GM21825 (cell line): Measurements from ENCODE around the gene FOXN1.
"Not testable (repeated sequence)": the region's sequence is repeated elsewhere in the genome, so short reads cannot be mapped to it uniquely, and the experiment has no call there.

ENCODE experiments used
- ATAC-seq: cut with Tn5 transposase; IDR thresholded peaks from one replicate; pipeline ENCODE4 v1.9.1; 2021; ENCODE audit warnings: mild to moderate bottlenecking, moderate library complexity; ENCODE audit not compliant: unreplicated experiment

The FOXN1 gene

DNA sequence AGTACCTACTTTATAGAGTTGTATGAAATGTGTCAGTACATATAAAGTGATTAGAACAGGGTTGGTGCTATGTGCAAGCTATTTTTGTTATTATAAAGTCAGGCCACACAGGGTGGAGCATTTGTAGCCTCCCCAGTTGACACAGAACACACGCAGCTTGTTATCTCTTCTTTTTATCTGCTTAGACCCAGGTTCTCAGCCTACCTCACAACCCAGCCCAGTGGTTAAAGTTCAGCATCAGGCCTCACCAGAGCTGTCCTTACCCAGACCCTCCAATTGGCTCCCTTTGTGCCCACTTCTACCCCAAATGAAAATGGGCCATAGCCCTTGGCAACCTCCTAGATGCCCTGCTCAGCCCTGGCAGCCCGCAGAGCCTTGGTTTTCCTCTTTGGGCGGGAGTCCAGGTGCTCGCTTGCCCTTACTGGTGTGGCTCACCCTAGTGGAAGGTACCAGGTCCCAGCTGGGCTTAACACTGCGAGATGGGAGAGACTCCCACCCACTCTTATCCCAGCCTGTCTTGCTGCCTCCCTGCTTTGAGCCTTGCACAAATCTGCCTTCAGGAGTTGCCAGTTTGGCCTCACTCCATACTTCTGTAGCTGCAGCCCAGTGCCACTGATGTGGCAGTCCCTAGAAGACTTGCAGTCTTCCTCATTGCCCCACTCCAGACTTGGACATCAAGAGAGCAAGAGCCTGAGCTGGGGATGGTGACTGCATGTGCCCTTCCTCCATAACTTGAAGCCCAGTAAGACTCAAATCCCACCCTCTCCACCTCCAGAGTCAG, 66.3 kb downstream of the FOXN1 start:
- ATAC-seq, result no peak

GRCh38 chr17:28573040-28573380, 66.9 kb downstream of the FOXN1 start:
- ATAC-seq, result no peak

GRCh38 chr17:28573521-28573920, 67.4 kb downstream of the FOXN1 start:
- no peak for ATAC-seq

GRCh38 chr17:28573966-28574480, 67.9 kb downstream of the FOXN1 start:
- no peak for ATAC-seq

- ATAC-seq, result no peak
Measured at GRCh38 chr17:28574526-28574925, 68.4 kb downstream of the FOXN1 start.

DNA sequence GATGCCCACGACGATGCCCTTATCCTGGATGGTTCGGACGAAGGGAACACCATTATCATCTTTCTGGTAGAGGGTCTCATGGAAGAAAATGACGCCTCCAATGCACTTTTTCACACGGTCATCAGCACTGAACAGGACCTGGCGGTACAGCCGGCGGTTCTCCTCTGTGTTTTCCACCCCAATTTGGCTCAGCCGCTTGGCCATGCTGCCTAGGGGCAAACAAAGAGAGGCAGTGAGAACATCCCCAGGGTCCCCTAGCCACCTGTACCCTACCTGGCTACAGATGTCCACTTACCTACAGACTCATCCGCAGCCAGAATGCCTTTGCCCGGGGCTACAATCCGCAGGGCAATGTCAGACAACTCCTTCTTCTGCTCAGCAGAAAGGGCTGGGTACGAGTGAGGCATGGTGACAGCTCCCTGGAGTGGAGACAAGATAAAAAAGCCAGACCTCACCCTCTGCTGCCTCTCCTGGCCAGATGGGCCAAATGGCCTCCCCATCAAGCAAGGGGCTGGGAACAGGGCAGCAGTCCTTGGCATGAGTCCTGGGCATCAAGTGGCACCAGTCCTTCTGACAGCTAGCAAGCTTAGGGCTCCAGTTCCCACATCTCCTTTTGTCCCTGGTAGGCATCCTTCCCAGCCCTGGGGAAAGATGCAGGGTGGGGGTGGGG, 69.1 kb downstream of the FOXN1 start:
- ATAC-seq, result no peak

DNA sequence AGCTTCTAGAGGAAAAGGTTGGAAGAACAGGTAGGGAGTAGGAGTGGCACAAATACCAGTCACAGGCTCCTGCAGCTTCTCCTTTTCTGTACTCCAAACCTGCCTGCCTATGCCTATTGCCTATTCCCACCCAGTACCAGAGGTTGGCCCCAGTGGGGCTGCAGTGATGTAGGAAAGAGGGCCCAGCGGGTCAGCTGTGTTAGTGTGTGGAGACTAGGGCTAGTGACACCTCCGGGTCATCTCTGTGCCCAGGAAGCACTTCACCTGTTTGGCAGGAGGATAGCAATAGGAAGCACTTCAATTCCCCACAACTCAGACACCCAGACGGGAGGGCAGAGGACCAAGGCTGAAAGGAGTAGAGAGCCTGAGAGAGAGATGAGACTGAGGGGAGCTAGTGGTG, 69.9 kb downstream of the FOXN1 start:
- ATAC-seq, result not testable (repeated sequence)

DNA sequence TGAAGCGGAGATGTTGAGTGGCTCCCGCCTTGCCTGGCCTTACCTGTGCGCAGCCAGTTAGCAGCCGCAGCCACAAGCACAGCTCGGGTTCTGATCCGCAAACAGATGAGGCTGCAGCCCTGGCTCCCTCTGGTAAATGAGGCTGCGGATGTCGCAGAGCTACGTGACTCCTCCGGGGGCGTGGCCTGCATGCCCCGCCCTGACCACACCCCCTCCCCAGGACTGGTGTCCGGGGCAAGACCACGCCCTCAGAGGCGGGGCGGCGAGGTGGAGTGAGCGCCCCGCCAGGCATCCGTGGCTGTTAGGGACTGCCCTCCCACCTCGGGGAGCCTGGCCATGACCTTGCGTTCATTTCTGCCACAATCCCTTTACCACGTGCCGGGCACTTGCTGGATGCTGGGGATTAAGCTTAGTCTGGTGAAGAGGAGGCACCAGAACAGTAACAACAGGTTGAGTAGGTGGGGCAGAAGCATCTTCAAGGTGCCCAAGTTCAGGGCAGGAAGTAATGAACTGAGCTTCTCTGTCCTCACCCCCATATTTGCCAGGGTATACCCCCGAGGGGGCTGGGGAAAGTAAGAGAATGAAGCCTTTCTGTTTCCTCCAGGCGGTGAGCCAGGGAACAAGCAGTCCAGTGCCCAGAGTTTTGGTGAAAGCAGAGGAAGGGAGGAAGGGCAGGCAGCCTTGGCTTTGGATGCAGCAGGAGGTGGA, 70.8 kb downstream of the FOXN1 start, which contains the start of gene ALDOC:
TSS of gene ALDOC (minus strand) at position 138 of the 708 bp plus-strand sequence. CDS start 1,363 bp downstream, outside the sequence.
- ATAC-seq, result peak; percentile 77

DNA sequence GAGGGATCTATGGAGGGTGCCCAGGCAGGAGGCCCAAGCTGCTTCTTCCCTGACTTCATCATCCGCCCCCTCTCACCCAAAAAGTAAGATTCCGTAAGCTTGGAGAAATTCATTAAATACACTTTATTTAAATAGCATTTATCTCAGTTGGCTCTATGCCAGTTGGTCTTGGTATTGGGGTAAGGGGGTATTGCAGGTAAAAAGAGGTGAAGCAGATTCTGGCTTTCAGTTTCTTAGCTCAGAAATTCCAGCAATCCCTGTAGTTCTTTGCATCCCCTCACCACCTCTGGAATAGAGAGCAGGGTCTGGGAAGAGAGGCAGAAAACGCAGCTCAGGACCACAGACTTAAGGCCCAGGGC, 71.3 kb downstream of the FOXN1 start:
- no peak for ATAC-seq

DNA sequence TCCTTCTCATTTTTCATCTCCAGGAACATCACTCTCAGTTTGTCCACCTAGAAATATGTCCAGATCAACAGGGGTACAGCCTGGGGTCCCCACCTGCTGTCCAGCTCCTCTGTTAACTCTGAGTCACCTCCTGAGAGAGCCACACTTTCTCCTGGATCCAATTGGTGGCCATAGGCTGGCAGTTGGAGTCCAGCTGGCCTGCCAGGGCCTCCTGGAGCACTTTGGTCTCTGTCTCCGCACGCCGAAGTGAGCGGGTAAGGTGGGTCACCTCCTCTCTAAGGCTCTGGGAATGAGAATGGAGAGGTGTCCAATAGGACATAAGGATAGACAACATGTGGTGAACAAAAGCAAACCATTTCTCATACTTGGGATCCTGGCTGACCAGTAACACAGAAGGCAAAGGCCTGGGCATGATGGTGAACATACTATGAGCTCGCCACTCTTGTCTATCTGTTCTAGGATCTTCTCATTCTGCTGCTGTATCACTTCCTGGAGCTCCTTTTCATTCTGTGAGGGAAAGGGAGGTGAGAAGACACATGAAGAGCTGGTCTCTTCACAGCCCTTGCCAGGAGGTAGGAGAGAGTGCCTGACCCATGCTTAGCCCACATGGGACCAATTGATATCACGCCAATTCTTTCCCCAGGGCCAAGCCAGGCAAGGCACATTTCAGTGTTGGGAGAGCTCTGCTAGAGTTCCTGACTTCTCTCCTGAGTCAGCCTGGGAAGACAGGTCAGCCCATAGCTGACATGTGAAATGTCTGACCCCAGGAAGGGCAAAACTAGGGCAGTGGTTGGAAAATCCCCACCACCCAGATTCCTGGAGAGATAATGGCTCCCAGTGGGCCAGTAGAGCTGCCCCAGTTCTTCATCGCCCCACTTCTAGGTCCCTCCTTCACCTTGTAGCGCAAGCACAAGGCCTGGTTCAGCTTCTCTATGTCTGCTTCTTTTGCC, 72.4 kb downstream of the FOXN1 start:
- no peak for ATAC-seq

- ATAC-seq, result no peak
Measured at GRCh38 chr17:28579526-28579925, 73.4 kb downstream of the FOXN1 start.

DNA sequence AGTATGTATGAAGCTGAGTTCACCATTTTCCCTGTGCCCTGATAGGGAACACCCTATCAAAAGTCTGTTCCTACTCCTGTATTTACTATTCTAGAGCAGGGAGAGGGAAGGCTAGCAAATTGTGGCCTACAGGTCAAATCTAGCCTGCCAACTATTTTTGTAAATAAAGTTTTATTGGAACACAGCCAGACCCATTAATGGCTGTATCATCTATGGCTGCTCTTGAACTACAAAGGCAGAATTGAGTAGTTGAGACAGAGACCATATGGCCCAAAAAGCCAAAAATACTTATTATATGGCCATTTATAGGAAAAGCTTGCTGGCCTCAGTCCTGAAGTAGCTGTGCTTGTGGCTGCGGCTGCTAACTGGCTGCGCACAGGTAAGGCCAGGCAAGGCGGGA, 74.8 kb downstream of the FOXN1 start:
- ATAC-seq, result no peak

DNA sequence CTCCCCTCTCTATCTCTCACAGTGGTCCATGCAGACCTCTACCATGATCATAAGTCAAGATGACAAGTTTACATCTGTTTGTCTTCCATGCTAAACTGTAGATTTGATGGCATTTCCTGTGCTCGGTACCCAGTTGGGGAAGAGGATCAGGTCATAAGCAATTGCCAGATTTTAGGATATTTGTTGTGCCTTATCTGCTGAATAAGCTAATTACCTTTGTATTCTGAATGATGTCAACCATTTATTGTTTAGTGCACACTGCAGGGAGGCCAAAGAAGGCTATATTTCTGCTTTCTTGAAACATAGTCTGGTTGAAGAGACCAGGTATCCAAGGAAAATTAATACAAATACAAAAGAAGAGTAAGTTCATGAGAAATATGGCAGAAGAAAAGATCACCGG, 76.4 kb downstream of the FOXN1 start:
- no peak for ATAC-seq

- no peak for ATAC-seq
Measured at GRCh38 chr17:28584434-28584833, 78.3 kb downstream of the FOXN1 start.

- ATAC-seq, result no peak
Measured at GRCh38 chr17:28585851-28586250, 79.7 kb downstream of the FOXN1 start.
